GM19395 (cell line): ENCODE data around the gene UBE2F.

ENCODE experiments used
- ATAC-seq: cut with Tn5 transposase; IDR thresholded peaks from one replicate; pipeline ENCODE4 v1.9.1; 2021; ENCODE audit warnings: mild to moderate bottlenecking, moderate library complexity; ENCODE audit not compliant: unreplicated experiment

UBE2F gene

GRCh38 chr2:238069021-238069709 lies 102.4 kb downstream of the UBE2F start:
- ATAC-seq, result no peak

DNA sequence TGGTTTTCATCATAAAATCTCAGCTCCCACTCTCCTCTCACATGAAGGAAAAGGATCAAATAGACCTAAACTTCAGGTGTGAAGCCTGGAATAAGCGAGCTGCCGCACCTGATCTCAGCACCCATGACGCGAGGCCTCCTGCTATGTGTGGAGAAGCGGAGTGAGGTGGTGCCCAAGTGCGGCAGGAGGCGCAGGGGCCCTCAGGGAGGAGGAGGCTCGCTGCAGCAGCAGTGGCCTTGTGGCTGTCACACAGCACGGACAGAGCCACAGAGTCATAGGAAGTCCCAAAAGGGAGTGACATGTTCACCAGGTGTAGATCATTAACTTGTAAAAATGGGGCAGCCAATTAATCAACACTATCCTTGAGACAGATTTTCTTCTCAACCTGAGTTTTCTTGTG lies 103.1 kb downstream of the UBE2F start:
- ATAC-seq, result no peak

DNA sequence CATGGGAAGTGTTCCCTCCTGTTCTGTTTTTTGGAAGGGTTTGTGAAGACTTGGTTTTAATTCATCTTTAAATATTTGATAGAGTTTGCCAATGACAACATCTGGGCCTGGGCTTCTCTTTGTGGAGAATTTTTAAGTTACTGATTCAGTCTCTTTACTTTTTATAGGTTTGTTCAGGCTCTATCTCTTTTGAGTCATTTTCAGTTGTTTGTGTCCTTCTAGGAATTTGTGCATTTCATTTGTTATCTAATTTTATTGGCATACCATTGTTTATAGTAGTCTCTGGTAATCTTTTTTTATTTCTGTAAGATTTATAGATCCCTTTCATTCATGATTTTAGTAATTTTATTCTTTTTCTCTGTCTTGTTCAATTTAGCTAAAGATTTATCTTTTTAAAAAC lies 108.6 kb downstream of the UBE2F start:
- ATAC-seq, result no peak

- no peak for ATAC-seq
These were observed 110.5 kb downstream of the UBE2F start for GRCh38 chr2:238077292-238077691.

DNA sequence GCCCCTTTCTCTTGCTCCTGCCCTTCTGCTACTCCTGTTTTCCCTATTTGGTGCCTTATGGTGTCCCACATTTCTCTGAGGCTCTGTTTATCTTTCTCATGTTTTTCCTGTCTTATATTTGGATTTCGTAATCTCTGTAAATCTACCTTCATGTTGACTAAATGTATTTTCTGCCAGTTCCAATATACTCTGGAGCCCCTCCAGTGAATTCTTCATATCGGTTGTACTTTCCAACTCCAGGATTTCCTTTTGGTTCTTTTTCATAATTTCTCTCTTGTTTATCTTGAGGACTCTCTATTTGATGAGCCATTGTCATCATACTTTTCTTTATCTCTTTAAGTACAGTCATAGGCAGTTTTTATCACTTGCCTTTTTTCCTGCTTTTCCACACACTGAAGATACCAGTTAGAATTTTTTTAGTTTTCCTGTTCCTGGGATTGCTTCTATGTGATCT lies 113.1 kb downstream of the UBE2F start:
- ATAC-seq, result no peak

DNA sequence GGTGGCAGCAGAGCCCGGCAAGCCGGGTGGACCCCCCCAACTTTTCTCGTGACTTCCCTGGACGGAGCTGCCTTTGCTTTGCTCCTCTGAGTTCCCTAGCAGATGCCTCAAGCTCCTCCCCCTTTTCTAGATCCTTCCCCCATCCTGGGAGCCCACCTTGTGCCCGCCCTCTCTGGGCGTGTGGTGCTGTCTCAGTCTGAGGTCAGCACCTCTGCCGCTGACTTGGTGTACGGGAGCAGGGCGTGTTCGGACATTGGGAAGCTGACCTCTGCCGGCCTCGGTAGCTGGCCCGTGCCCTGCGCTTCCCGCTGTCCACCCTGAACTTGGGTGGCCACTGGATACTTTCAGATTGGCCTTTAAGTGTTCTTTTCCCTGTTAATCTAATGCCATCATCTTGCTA lies 113.7 kb downstream of the UBE2F start:
- no peak for ATAC-seq

- ATAC-seq, result no peak
These were observed 114.3 kb downstream of the UBE2F start for GRCh38 chr2:238081150-238081549.

DNA sequence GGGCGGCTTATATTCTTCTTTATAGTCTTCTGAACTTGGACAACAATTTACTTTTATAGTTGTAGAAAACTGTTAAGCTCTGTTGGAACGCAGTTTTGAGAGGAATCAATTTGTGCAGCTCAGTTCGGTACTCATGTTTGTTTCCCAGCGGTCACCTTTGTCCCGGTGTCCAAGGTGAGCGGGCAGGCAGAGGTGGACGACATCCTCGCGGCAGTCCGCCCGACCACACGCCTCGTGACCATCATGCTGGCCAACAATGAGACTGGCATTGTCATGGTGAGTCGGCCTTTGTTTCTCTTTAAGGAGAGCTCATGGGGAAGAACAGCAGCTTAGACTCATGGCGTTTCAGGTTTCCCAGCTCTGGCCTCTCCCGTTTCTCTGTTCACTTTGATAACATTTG lies 114.7 kb downstream of the UBE2F start:
- no peak for ATAC-seq

- no peak for ATAC-seq
These were observed 115.3 kb downstream of the UBE2F start for GRCh38 chr2:238082151-238082550.

DNA sequence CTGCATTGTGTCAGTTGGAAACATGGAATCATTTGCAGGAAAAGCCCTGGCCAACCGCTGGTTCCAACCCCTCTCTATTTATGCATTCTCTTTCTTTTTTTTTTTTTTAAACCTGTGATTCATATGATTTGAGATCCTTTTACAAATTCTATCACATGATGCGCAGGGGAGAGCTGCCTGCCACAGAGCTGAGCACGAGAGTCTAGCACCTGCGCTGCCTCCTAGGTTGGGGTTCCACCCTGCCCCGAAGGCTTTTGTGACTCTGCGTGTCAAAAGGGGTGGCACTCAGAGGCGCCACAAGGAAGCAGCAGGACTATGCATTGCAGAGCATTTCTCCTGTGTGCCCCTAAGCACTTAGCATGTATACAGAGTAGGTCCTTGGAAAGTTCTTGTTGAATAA lies 116.0 kb downstream of the UBE2F start:
- no peak for ATAC-seq

GRCh38 chr2:238083919-238084318 lies 117.1 kb downstream of the UBE2F start:
- no peak for ATAC-seq

DNA sequence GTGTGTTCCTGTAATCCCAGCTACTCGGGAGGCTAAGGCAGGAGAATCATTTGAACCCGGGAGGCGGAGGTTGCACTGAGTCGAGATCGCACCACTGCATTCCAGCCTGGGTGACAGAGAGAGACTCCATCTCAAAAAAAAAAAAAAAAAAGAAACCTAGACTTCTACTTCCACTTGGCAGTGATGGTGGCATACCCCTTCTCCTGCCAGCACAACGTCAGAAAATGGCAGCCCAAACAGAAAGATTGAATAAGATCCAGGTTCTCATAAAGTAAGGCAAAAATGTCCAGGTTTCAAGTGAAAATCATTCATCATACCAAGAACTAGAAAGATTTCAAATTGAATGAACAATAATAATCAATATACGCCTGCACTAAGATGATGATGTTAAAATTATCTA lies 117.9 kb downstream of the UBE2F start:
- no peak for ATAC-seq

GRCh38 chr2:238085899-238086298 lies 119.1 kb downstream of the UBE2F start:
- no peak for ATAC-seq

GRCh38 chr2:238087211-238087610 lies 120.4 kb downstream of the UBE2F start:
- ATAC-seq, result no peak

DNA sequence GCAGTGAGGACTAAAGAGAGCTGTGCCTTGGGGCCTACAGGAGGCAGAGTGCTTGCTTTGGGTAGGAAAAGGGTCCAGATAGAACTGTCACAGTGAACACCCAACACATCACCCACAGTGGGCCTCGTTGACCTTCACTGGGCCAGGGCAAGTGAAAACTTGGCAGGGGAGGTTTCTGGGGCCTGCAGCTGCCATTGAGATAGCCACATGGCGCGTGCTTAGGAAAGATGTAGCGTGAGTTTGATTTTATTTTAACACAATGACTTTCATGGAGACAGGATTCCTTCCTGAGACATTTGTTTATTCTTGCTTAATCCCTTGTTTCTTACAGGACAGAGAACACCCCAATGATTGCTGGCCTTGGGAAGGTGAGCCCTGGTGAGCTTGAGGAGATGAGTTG lies 124.1 kb downstream of the UBE2F start:
- no peak for ATAC-seq

DNA sequence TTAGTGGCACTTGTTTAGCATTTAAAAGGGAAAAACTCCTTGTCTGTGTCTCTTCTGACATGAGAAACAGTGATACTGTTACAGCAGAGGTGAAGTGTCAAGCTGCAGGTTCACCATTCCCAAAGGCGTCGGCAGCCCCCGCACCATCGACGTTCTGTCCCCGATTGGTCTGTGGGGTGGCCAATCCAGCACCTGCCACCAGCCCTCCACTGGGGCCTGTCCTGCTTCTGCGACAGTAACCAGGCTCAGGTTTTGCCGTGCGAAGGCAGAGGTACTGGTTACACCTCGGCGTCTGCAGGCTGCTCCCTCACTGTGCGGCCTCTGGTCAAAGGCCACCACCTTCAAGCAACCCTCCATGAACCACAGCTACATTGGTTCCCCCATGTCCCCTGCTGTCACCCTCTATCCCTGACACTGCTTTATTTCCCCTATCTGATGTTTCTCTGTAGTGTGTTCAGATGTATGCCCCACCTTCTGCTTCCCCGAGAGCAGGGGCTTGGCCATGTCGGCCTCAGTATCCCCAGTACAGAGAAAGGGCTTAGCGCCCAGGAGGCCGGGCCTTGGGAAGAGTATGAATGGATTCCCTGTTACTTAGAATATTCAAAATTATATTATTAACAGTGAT lies 124.7 kb downstream of the UBE2F start:
- ATAC-seq, result no peak
